ENCODE results near the gene RAB11FIP4.

RAB11FIP4 gene

GRCh38 chr17:31387438-31387837, 4.0 kb upstream of the RAB11FIP4 start:
- DNase-seq (ENCODE audit: low read depth in 2 of 2) = no peak

- DNase-seq (ENCODE audit: low read depth in 2 of 2) = no peak
These were observed 3.1 kb upstream of the RAB11FIP4 start for GRCh38 chr17:31388351-31388750.

GRCh38 chr17:31388770-31389656, 2.5 kb upstream of the RAB11FIP4 start:
- DNase-seq (ENCODE audit: low read depth in 2 of 2) = no peak

GRCh38 chr17:31389657-31390381, 1.7 kb upstream of the RAB11FIP4 start:
- DNase-seq (ENCODE audit: low read depth in 2 of 2) = no peak

GRCh38 chr17:31390426-31390747, 1.1 kb upstream of the RAB11FIP4 start:
- DNase-seq (ENCODE audit: low read depth in 2 of 2) = no peak

GRCh38 chr17:31390748-31391495, 553 bp upstream of the RAB11FIP4 start:
- DNase-seq (ENCODE audit: low read depth in 2 of 2) = no peak

- no peak for DNase-seq (ENCODE audit: low read depth in 2 of 2)
These were observed 754 bp downstream of the RAB11FIP4 start for GRCh38 chr17:31392002-31392855.

- DNase-seq (ENCODE audit: low read depth in 2 of 2) = no peak
These were observed 1.6 kb downstream of the RAB11FIP4 start for GRCh38 chr17:31392856-31393748.

GRCh38 chr17:31393749-31394146, 2.3 kb downstream of the RAB11FIP4 start:
- no peak for DNase-seq (ENCODE audit: low read depth in 2 of 2)

- DNase-seq (ENCODE audit: low read depth in 2 of 2) = no peak
These were observed 3.1 kb downstream of the RAB11FIP4 start for GRCh38 chr17:31394544-31394943.

GRCh38 chr17:31397256-31397939, 5.9 kb downstream of the RAB11FIP4 start:
- no peak for DNase-seq (ENCODE audit: low read depth in 2 of 2)

- no peak for DNase-seq (ENCODE audit: low read depth in 2 of 2)
These were observed 7.2 kb downstream of the RAB11FIP4 start for GRCh38 chr17:31398381-31399311.

- no peak for DNase-seq (ENCODE audit: low read depth in 2 of 2)
These were observed 9.0 kb downstream of the RAB11FIP4 start for GRCh38 chr17:31400481-31400950.

- DNase-seq (ENCODE audit: low read depth in 2 of 2) = no peak
These were observed 10.2 kb downstream of the RAB11FIP4 start for GRCh38 chr17:31401456-31402254.

GRCh38 chr17:31404028-31404949, 12.8 kb downstream of the RAB11FIP4 start:
- DNase-seq (ENCODE audit: low read depth in 2 of 2) = no peak

- DNase-seq (ENCODE audit: low read depth in 2 of 2) = no peak
These were observed 14.5 kb downstream of the RAB11FIP4 start for GRCh38 chr17:31405890-31406371.

Data from stimulated activated CD8-positive, alpha-beta memory T cell treated with anti-CD3 and anti-CD28 coated beads, Interleukin-15, amount 100 ng/mL, for 4 hours (primary cell).